Karpas-422 (cell line): ENCODE data around the gene FAT3. TPM values are rescaled to one million over a fixed set of nuclear protein-coding genes. Genes with fewer than 3 reads are reported as not detected.

Experiments used
- DNase-seq: peaks from one replicate; pipeline ENCODE4 v3.0.0-alpha.2; 2015
- H2AFZ ChIP-seq: fragments of 200-600 bp; sonication (generic); 2 replicates; pipeline ENCODE4 v1.6.1; 2014; ENCODE audit warnings: antibody characterized with exemption, low read length, mixed read lengths
- H3K27ac ChIP-seq: fragments of 200-600 bp; sonication (generic); 2 replicates; pipeline ENCODE4 v1.5.1; 2014; ENCODE audit warnings: mild to moderate bottlenecking, low read length, moderate library complexity
- H3K27me3 ChIP-seq: fragments of 200-600 bp; sonication (generic); 2 replicates; pipeline ENCODE4 v1.6.1; 2014; ENCODE audit warnings: low read length, mixed read lengths
- H3K36me3 ChIP-seq: fragments of 200-600 bp; sonication (generic); 2 replicates; pipeline ENCODE4 v1.6.1; 2014; ENCODE audit warnings: low read length, mixed read lengths; ENCODE audit not compliant: insufficient read depth
- H3K4me1 ChIP-seq: fragments of 200-600 bp; sonication (generic); 2 replicates; pipeline ENCODE4 v1.6.1; 2014; ENCODE audit warnings: mild to moderate bottlenecking, low read length, mixed read lengths
- H3K4me2 ChIP-seq: fragments of 200-600 bp; sonication (generic); 2 replicates; pipeline ENCODE4 v1.6.1; 2014; ENCODE audit warnings: low read length, low read depth, mild to moderate bottlenecking; ENCODE audit not compliant: poor library complexity, severe bottlenecking
- H3K4me3 ChIP-seq: fragments of 200-600 bp; sonication (generic); 2 replicates; pipeline ENCODE4 v1.5.1; 2014; ENCODE audit warnings: mild to moderate bottlenecking, antibody characterized with exemption, low read length, mixed read lengths
- H3K79me2 ChIP-seq: fragments of 200-600 bp; sonication (generic); 2 replicates; pipeline ENCODE4 v1.6.1; 2014; ENCODE audit warnings: mild to moderate bottlenecking, low read length, mixed read lengths
- H3K9ac ChIP-seq: fragments of 200-600 bp; sonication (generic); 2 replicates; pipeline ENCODE4 v1.6.0; 2014; ENCODE audit warnings: low read length
- H3K9me2 ChIP-seq: fragments of 200-600 bp; sonication (generic), shearing (Covaris generic); replicated peaks from 2 replicates; pipeline ENCODE4 v1.6.0; 2014; ENCODE audit warnings: mild to moderate bottlenecking, low read length, moderate library complexity; ENCODE audit not compliant: insufficient read depth
- H3K9me3 ChIP-seq: fragments of 300-700, 200-600 bp; sonication (generic); 2 replicates; pipeline ENCODE4 v1.6.1; 2014; ENCODE audit warnings: low read length, mixed read lengths
- H4K20me1 ChIP-seq: fragments of 200-600 bp; sonication (generic); 2 replicates; pipeline ENCODE4 v1.6.1; 2014; ENCODE audit warnings: mild to moderate bottlenecking, antibody characterized with exemption, low read length, low read depth; ENCODE audit not compliant: insufficient read depth
- total RNA-seq: library from RNA; depleted of rRNA; stranded (reverse); fragments of >200 nt; shearing (Covaris generic); gene quantifications from 2 replicates; pipeline ENCODE4 v1.2.3, GENCODE V29; 2014; ENCODE audit warnings: low replicate concordance

FAT3 gene
- total RNA-seq, 1 experiment from 2014 or later, result not detected

GRCh38 chr11:92245700-92246271 is 21.2 kb downstream of the FAT3 start:
- no peaks in the 10 kb centered on the region for H3K79me2 ChIP-seq

GRCh38 chr11:92246630-92247029 is 22.0 kb downstream of the FAT3 start:
- Histone ChIP-seq H3K27me3 (no peaks in the 10 kb centered on the region), H3K79me2 (no peaks in the 10 kb centered on the region), H2AFZ (no peak overlapping the region), H3K9me3 (peaks cover 27% of the 10 kb centered on the region), H3K9ac (no peak overlapping the region), H3K27ac (no peak overlapping the region), H3K4me1 (no peaks in the 10 kb centered on the region), H3K36me3 (no peaks in the 10 kb centered on the region), H3K9me2 (no peaks in the 10 kb centered on the region; the same call in 1 of the 2 replicates), H4K20me1 (no peaks in the 10 kb centered on the region), H3K4me2 (no peak overlapping the region), H3K4me3 (no peak overlapping the region)
- DNase-seq, result no peak

More at GRCh38 chr11:92245700-92246271, 21.2 kb downstream of the FAT3 start:
- Histone ChIP-seq H3K27ac (no peak overlapping the region), H3K4me3 (no peak overlapping the region), H3K9me3 (peaks cover 29% of the 10 kb centered on the region), H3K9ac (no peak overlapping the region), H3K4me1 (no peaks in the 10 kb centered on the region), H3K36me3 (no peaks in the 10 kb centered on the region), H4K20me1 (no peaks in the 10 kb centered on the region), H3K27me3 (no peaks in the 10 kb centered on the region), H3K9me2 (no peaks in the 10 kb centered on the region), H3K4me2 (no peak overlapping the region), H2AFZ (no peak overlapping the region)
- no peak for DNase-seq

GRCh38 chr11:92249156-92249753 is 24.6 kb downstream of the FAT3 start:
- Histone ChIP-seq H3K4me2 (no peak overlapping the region), H3K9me3 (peaks cover 14% of the 10 kb centered on the region), H3K4me3 (no peak overlapping the region), H3K4me1 (no peaks in the 10 kb centered on the region), H3K9me2 (no peaks in the 10 kb centered on the region; the same call in 1 of the 2 replicates), H3K79me2 (no peaks in the 10 kb centered on the region), H4K20me1 (no peaks in the 10 kb centered on the region), H3K27me3 (no peaks in the 10 kb centered on the region), H2AFZ (no peak overlapping the region), H3K9ac (no peak overlapping the region), H3K27ac (no peak overlapping the region), H3K36me3 (no peaks in the 10 kb centered on the region)
- DNase-seq, result no peak

- H4K20me1 ChIP-seq, result no peaks in the 10 kb centered on the region
- no peaks in the 10 kb centered on the region for H3K27me3 ChIP-seq
- DNase-seq, result no peak
- no peak overlapping the region for H3K4me3 ChIP-seq
- no peak overlapping the region for H3K4me2 ChIP-seq
- H2AFZ ChIP-seq, result no peak overlapping the region
- no peaks in the 10 kb centered on the region for H3K79me2 ChIP-seq
- no peak overlapping the region for H3K27ac ChIP-seq
- no peak overlapping the region for H3K9ac ChIP-seq
- H3K36me3 ChIP-seq, result no peaks in the 10 kb centered on the region
- H3K9me2 ChIP-seq, result no peaks in the 10 kb centered on the region; the same call in 1 of the 2 replicates
- H3K9me3 ChIP-seq, result peaks cover 3% of the 10 kb centered on the region
- H3K4me1 ChIP-seq, result no peaks in the 10 kb centered on the region
These were observed 27.4 kb downstream of the FAT3 start for GRCh38 chr11:92251980-92252379.

GRCh38 chr11:92253421-92253820 is 28.8 kb downstream of the FAT3 start:
- Histone ChIP-seq H3K27ac (no peak overlapping the region), H3K36me3 (no peaks in the 10 kb centered on the region), H3K79me2 (no peaks in the 10 kb centered on the region), H3K27me3 (no peaks in the 10 kb centered on the region), H3K9me3 (peaks cover 3% of the 10 kb centered on the region), H2AFZ (no peak overlapping the region), H3K4me2 (no peak overlapping the region), H3K4me1 (no peaks in the 10 kb centered on the region), H3K4me3 (no peak overlapping the region), H3K9me2 (no peaks in the 10 kb centered on the region; the same call in 1 of the 2 replicates), H4K20me1 (no peaks in the 10 kb centered on the region), H3K9ac (no peak overlapping the region)
- DNase-seq, result no peak

GRCh38 chr11:92253945-92254344 is 29.3 kb downstream of the FAT3 start:
- no peak overlapping the region for H3K9ac ChIP-seq
- no peak overlapping the region for H3K27ac ChIP-seq
- H4K20me1 ChIP-seq, result no peaks in the 10 kb centered on the region
- no peaks in the 10 kb centered on the region for H3K4me1 ChIP-seq
- H3K4me2 ChIP-seq, result no peak overlapping the region
- DNase-seq, result no peak
- peaks cover 6% of the 10 kb centered on the region for H3K9me3 ChIP-seq
- H3K36me3 ChIP-seq, result no peaks in the 10 kb centered on the region
- H3K27me3 ChIP-seq, result no peaks in the 10 kb centered on the region
- no peak overlapping the region for H2AFZ ChIP-seq
- no peaks in the 10 kb centered on the region for H3K79me2 ChIP-seq
- no peaks in the 10 kb centered on the region; the same call in 1 of the 2 replicates for H3K9me2 ChIP-seq
- no peak overlapping the region for H3K4me3 ChIP-seq

- H3K4me1 ChIP-seq, result no peaks in the 10 kb centered on the region
These were observed 32.9 kb downstream of the FAT3 start for GRCh38 chr11:92257536-92257935.

GRCh38 chr11:92259861-92260260 is 35.2 kb downstream of the FAT3 start:
- H3K9me2 ChIP-seq, result no peaks in the 10 kb centered on the region; the same call in 1 of the 2 replicates
- no peak overlapping the region for H2AFZ ChIP-seq
- no peak overlapping the region for H3K27ac ChIP-seq
- H3K27me3 ChIP-seq, result no peaks in the 10 kb centered on the region
- H3K79me2 ChIP-seq, result no peaks in the 10 kb centered on the region
- H3K4me1 ChIP-seq, result no peaks in the 10 kb centered on the region
- no peaks in the 10 kb centered on the region for H3K36me3 ChIP-seq
- peaks cover 17% of the 10 kb centered on the region; the same call in 1 of the 2 replicates for H3K9me3 ChIP-seq
- no peak overlapping the region for H3K4me3 ChIP-seq
- DNase-seq, result no peak
- H3K4me2 ChIP-seq, result no peak overlapping the region
- no peaks in the 10 kb centered on the region for H4K20me1 ChIP-seq
- H3K9ac ChIP-seq, result no peak overlapping the region

More at GRCh38 chr11:92257536-92257935, 32.9 kb downstream of the FAT3 start:
- H3K9me3 ChIP-seq, result peaks cover 10% of the 10 kb centered on the region
- no peak overlapping the region for H3K27ac ChIP-seq
- no peaks in the 10 kb centered on the region for H4K20me1 ChIP-seq
- no peak overlapping the region for H3K9ac ChIP-seq
- H3K4me3 ChIP-seq, result no peak overlapping the region
- H2AFZ ChIP-seq, result no peak overlapping the region
- DNase-seq, result no peak
- no peaks in the 10 kb centered on the region for H3K79me2 ChIP-seq
- no peak overlapping the region for H3K4me2 ChIP-seq
- no peaks in the 10 kb centered on the region; the same call in 1 of the 2 replicates for H3K9me2 ChIP-seq
- no peaks in the 10 kb centered on the region for H3K27me3 ChIP-seq
- no peaks in the 10 kb centered on the region for H3K36me3 ChIP-seq
